GM12892 (cell line): ENCODE measurements around the gene RCCD1.

Source experiments
- POLR2A ChIP-seq: IDR thresholded peaks from 2 replicates; pipeline ENCODE4 v1.6.1; 2011; ENCODE audit warnings: low read depth, low read length, control low read depth
- POLR2AphosphoS5 ChIP-seq: IDR thresholded peaks from 2 replicates; pipeline ENCODE4 v1.6.1; 2011; ENCODE audit warnings: low read depth, low read length, control low read depth

- TF ChIP-seq POLR2A (no peak), POLR2AphosphoS5 (0 out of 2 replicates have a peak, but pooled peaks have one; percentile 24)
Measured at GRCh38 chr15:90986790-90987507, 32.3 kb downstream of the RCCD1 start.
